ENCODE measurements around the gene FOXN3.
A peak's percentile ranks its signal among the peaks of the same experiment; 100 is the strongest.

Gene FOXN3

DNA sequence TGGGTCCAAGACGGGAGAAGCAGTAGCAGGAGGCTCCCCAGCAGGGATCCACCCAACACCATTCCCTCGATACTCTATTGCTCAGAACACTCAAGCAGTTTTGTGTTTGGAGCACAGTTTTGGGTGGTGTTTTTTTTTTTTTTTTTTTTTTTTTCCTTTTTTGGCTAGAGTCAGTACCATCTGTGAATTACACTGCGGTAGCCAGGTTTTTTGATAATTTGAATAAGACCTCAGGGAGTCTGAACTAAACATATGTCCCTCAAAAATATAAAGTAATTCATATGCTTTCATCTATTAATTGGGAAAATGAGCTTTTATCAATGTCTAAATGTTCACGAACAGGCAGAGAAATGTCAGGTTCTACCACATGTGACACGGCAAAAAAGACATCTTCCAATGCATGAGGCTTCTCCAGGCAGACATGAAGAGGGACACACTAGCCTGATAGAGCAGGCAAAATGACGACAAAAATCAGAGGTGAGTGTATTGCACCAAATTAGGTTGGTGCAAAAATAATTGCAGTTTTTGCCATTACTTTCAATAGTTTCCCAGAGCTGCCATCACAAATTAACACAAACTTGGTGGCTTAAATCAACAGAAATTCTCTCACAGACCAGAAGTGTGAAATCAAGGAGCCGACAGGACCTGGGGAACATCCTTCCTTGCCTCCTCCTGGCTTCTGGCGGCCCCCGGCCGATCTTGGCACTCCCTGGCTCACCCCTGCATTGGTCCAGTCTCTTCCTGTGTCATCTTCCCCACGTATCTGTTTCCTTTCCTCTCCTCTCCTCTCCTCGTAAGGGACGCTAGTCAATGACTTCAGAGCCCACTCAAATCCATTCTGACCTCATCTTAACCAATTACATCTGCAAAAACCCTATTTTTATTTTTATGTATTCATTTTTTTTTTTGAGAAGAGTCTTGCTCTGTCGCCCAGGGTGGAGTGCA is 33.9 kb downstream of the FOXN3 start:
- no peak for DNase-seq (ENCODE audit: low read depth)

DNA sequence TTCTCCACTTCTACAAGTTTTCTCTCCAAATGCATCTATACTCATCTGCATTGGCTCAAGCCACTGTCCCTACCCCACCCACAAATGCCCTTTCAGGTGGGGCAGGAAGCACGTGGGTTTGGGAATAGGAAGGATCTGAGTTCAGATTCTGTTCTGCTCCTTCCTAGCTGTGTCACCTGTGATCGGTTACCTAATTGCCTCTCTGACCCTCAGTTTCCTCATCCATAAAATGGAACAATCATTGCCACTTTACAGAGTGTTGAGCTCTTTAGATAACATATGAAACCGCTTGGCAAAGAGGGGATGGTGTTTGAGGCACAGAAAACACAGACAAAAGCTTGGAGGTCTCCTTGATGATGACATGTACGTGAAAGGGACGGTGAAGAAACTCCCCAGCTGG is 34.5 kb downstream of the FOXN3 start:
- no peak for DNase-seq (ENCODE audit: low read depth)

DNA sequence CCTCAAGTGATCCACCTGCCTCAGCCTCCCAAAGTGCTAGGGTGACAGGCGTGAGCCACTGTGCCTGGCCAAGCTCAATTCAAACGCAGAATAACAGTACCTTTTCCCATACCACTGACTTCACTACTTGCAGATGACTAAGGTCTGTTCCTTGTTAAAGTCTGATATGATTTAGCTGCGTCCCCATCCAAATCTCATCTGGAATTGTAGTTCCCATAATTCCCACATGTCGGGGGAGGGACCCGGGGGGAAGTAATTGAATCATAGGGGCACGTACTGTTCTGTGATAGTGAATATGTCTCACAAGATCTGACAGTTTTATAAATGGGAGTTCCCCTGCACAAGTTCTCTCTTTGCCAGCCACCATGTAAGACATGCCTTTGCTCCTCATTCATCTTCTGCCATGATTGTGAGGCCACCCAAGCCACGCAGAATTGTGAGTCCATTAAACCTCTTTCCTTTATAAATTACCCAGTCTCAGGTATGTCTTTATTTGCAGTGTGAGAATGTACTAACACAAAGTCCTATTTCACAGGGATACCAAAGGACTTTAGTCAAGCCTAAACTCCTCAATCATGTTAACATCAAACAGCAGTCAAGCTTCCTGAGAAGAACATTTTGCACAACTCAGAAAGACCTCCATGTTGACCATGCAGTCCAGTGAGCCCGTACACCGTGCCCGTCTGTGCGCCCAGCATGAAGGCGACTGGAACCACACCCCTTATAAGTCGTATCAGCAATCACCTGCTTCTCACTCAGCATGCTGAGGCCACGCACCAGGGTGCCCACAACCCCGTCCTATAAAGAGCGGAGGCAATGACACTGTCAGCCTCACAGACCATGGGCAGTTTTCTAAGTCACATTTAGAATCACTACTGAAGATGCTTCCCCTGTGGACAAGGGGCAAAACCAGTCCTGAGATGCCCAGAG is 36.9 kb downstream of the FOXN3 start:
- no peak for DNase-seq (ENCODE audit: low read depth)

DNA sequence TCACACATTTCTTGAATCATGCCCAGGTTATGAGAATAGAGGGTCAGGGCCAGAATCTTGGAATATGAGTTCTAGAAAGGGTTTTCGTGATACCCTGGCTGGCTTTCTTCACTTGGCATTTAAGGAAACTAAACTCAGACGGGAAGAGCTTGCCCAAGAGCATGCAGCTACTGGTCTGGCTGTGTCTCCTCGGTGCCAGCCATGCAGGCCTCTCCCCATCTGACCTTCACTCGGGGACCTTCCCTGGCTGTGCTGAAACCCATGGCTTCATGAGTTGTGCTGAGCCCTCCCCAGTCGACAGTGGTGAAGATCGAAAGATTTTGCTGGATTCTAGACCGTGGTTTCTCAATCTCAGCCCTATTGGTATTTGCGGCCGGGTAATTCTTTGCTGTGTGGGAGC is 38.0 kb downstream of the FOXN3 start:
- DNase-seq (ENCODE audit: low read depth): no peak

DNA sequence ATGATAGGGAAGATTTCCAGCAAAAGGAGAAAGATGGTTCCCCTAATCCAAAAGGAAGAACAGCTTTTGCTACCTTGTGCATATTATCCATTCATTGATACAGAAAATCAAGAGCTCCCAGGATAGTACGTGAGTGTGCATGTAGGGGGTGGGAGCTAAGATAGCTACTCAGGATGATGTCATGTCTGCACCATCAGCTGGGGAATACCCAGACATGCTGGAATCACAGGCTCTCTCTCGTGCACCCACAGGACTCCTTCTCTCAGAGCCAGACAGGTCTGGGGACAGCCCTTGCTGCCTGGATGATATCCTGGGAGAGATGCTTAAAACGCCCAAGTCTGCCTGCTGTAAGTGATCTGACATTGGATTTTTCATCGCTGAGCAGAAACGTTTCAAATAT is 38.9 kb downstream of the FOXN3 start:
- peak; percentile 9 for DNase-seq (ENCODE audit: low read depth)

DNA sequence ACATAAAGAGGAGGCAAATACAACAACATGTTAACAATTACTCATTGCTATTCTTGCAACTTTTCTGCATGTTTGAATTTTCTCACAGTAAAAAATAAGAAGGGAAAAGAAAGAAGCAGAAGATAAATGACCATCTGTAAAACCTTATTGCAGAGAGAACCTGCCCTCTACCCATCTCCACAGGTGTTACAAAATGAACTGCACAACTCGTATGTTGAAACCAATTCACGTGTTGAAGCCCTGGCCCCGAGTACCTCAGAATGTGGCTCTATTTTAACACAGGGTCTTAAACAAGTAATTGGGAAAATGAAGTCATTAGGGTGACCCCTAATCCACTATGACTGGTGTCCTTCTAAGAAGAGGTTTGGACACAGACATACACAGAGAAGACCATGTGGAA is 39.5 kb downstream of the FOXN3 start:
- DNase-seq (ENCODE audit: low read depth): no peak

DNA sequence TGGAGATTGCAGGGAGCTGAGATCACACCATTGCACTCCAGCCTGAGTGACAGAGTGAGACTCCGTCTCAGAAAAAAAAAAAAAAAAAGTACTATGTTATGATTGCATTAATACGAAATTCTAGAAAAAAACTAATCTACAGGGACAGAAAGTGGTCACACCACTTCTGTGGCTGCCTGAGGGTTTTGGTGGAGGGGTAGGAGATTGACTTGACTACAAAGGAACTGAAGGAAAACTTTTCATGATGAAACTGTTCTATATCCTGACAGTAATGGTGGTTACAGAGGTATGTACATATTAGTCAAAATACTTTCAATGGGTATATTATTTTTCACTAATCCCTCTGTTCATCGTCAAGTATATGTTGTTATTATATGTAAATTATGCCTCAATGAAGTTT is 42.1 kb downstream of the FOXN3 start:
- DNase-seq (ENCODE audit: low read depth): no peak

DNA sequence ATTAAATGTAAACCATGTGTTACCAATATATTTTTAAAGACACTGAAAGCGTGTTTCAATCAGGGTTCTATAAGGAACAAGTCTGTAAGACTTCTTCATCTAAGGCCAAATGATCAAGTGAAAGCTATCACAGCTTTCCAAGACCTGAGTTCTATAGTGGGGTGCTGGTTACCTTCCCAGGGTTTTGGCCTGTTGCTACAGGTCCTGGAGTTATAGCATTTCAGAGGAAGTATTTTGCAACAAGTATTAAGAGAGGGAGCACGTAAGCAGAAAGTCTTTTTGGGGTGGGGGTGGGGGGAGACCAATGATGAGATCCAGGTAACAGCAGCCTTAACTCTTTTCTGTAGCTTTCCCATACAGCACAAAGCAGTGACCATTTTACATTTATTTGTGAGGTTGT is 43.8 kb downstream of the FOXN3 start:
- DNase-seq (ENCODE audit: low read depth): no peak

DNA sequence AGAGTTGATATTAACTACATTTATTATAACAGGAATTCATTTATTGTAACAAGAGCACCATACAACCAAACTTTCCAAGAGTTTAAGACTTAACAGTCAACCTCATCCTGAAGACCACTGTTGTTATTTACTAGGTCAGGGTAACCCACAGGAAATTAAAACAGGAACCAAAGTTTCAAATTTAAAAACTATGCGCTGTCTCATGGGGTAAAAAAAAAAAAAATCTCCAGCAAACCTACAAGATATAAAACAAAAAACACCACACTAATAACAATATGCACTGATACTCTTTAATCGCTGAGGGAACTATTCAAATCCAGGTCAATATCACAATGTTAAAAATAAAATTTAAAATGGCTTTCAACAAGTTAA is 44.5 kb downstream of the FOXN3 start:
- DNase-seq (ENCODE audit: low read depth): no peak

DNA sequence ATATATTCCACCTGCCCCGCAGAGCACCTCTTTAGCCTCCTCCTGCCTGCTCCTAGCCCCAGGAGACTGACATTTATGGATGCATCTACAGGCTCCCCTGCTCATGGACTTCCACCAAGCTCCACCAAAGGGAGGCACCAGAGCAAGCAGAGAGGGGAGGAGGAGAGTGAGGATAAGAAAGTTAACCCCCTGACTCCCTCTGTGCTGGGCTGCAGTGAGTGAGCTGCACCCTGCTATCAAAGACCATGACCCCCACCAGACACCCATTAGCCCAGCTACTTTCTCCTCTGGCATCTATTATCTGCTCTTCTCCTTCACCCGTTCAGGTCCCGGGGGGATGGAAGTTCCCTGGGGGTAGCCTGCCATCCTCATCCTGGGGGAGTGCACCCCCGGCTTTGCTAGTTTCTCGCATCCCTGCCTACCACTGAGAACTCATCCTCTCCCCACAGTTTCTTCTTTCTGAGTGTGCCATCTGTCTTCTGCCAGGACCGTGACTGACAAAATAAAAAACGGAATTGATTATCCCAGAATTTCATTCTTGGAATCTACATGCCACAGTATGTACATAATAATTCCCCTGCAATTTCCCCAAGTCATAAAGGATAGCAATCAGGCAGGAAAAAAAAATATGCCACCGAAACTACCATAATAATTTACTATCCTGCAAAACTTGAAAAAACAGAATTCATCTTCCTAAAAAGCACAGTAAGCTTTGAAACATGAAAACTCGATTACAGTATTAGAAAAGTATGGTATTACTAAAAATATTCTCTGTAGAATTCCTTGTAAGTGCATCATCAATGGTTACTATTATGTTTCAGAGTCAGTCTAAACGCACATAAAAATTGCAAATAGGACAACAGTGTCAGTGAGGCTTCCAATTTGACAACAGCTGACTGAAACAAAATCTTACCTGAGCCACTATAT is 45.2 kb downstream of the FOXN3 start:
- no peak for DNase-seq (ENCODE audit: low read depth)

DNA sequence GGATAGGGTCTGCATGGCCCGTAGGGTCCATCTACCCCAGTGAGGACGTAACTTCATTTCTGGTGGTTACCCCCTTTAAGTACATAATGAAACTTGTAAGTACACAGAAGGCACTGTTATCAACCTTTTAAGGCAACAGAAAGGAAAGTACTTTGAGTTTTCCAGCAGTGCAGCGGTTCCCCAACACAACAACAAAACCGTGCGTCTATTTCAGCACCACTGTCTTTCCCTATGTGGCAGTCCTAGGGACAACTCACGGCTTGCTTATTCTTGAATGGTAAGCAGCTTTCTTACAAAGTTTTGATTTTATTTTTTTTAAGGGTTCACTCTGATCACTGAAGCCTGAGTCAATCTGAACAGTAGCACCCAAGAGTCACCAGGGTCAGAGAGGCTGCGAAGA is 46.3 kb downstream of the FOXN3 start:
- DNase-seq (ENCODE audit: low read depth): no peak

DNA sequence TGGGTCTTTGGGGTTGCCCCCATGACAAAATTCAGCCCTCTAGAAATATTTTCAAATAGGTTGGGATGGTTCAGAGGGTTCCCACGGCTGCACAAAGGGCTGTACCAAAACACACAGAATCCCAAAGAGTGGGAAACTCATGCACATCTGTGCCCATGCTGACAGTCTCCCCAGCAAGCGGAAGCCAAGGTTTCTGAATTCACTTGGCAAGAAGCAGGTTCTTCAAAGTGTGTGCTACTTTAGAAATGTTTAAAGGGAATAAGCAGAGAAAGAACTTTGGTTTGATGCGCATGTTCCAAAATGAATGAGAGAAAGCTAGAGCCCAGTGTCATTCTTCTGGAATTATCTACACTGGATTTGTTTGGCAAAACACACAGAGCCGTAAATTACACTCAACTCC is 46.7 kb downstream of the FOXN3 start:
- DNase-seq (ENCODE audit: low read depth): no peak

DNA sequence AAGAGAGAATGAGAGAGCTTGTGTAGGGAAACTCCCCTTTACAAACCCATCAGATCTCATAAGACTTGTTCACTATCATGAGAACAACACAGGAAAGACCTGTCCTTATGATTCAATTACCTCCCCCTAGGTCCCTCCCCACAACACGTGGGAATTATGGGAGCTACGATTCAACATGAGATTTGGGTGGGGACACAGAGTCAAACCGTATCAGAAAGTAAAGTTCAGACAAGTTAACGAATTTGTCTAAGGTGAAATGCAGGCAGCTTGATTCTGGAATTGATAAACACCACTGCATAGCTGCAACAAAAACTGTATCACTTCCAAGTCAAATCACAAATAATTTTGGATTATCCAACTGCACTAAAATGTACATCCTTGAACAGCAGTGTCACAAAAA is 47.4 kb downstream of the FOXN3 start:
- no peak for DNase-seq (ENCODE audit: low read depth)

DNA sequence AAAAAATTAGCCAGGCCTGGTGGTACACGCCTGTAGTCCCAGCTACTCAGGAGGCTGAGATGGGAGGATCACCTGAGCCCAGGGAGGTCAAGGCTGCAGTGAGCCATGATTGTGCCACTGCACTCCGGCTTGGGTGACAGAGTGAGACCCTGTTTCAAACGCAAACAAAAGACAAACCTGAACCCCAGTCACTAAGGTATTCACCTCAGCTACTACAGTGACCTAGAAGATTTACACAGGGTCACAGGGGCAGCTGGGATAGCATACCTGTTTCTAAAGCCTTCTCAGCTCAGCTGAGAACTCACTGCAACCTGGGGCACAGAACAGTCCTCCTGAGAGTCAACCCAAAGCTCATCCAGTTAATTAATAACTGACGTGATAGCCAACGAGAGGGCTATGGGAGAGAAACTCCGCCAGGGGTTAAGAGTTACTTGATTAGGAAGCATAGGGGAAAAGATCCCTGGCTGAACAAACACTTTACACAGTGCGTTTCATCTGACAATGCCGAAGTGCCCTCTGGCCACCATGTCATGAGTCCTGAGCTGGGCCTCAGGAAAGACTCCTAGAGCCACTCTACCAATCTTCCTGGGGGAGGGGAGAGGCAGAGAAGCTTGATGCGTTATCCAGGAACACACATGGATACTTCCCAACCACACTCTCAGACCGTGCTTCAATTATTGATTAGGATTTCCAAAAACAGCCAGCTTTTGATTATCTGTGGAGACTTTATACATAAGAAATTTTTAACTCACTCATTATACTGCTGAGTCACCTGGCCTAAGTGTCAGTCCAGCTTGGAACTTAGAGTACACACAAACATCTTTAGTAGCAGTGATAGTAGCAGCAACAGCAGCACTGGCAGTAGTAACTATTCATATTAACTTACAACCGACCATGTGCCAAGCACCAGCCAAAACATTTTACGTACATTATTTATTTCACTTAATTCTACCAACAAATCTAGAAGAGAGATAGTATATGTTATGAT is 48.2 kb downstream of the FOXN3 start:
- no peak for DNase-seq (ENCODE audit: low read depth)

DNA sequence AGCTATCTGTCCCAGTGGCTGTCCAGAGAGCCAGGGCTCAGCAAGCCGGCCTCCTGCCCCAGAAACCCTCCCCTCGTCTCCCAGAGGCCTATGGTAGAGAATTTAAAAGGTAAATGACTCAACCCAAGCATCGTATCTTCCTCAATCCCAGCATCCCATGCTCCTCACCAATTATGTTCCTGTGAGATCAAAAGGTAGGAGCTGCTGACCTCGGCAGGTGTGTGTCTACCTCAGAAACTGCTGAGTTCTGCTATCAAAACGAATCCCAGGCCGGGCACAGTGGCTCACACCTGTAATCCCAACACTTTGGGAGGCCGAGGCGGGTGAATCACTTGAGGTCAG is 49.3 kb downstream of the FOXN3 start:
- DNase-seq (ENCODE audit: low read depth): no peak

DNA sequence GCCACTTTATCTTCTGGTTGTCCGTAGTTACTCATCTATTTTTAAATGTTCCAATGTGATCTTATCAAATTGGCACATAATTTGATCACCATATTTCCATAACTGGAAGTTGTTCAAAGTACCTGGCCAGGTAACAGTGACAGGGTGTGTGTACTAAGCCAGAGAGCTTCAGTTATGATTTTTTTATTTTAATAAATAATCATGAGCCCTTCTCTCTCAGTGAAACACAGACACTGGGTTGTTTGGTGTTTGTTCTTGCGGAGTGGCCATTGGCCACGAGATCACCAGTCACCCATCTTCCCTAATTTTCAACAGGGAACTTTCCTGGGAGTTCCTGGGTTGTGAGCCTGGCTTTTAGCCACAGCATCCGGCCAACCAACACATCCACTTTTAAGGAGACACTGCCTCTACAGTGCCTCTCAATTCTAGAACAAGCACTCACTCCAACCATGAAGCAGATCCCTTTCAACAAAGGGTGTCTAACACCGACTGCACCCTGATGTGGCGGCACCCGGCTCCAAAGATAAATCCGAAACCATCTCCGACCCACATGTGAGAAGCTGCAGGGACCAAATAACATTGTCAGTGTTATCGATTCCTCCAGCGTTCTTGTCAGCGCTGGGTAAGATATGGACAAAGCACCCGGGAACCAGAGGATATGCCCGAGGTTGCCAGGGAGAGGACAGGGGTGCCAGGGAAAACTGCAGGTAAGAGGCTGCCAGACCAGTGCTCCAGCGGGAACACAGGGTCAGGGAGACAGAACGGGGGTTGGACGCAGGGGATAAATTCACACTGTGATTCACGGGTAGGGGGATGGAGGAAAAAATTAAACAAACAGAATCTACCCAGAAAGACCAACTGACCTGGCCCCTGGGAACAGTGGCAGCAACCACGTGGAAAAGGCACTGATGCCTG is 49.9 kb downstream of the FOXN3 start:
- no peak for DNase-seq (ENCODE audit: low read depth)

DNA sequence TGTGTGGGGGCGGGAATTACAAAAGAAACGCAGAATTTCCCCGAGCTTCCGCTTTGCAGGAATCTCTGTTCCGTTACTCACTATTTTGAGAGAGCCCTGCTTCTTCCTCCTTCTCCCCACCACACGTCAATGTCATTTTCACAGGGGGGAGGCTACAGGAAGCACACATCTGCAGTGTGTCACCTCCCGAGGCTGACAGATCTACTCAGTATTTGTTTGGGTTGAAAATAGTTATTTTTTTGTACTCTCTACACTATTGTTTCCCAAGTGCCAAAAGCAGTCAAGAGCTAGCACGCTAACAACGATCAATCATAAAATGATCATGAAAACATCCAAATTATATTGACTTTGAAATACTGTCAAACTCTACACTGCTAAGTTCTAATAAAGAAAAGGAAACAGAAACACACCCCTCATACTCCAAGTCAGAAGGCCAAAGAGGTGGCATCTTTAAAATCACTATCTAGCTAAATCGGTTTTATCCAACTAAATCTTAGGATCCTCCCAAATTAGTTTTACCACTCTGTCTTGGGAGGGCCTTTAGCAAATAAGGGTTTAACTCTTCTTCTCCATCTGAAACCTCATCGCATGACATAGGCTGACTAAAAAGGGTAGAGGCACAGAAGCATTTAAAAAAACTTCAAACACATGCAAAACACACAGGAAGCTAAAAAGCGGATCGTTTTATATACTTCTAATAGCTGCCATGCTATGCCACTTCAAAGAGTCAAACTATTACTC is 51.8 kb downstream of the FOXN3 start:
- peak; percentile 51 for DNase-seq (ENCODE audit: low read depth)

DNA sequence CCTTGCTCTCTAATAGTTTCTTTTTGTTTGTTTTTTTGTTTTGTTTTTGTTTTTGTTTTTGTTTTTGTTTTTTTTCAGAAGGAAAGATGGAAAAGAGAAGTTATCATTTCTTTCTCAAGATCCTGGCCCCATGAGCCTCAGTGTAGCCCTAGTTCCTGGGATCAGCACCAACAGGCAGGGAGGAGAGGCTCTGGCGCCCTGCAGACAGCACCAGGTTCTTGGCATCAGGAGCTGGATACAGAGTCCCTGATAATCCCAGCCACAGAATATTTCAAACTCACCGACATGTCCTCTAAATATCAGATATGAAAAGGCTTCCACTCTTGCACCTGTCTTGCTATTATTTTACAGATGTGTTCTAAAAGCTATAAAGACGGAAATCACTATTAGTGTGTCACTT is 52.7 kb downstream of the FOXN3 start:
- no peak for DNase-seq (ENCODE audit: low read depth)

DNA sequence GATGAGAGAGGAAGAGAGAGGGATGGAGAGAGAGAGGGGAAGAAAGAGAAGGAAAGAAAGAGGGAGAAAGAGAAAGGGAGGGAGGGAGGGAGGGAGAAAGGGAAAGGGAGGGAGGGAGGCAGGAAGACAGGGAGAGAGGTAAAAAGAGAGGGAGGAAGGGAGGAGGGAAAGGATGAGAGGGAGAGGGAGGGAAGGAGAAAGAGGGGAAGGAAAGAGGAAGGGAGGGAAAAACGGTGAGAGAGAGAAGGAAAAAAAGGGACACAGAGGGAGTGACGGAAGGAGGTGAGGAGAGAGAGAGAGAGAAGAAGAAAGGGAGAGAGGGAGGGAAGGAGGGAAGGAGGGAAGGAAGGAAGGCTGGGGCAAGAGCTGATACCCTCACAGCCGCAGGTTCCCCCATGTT is 56.8 kb downstream of the FOXN3 start:
- no peak for DNase-seq (ENCODE audit: low read depth)
